Measurements from ENCODE around the gene SGSM1.

The SGSM1 gene

DNA sequence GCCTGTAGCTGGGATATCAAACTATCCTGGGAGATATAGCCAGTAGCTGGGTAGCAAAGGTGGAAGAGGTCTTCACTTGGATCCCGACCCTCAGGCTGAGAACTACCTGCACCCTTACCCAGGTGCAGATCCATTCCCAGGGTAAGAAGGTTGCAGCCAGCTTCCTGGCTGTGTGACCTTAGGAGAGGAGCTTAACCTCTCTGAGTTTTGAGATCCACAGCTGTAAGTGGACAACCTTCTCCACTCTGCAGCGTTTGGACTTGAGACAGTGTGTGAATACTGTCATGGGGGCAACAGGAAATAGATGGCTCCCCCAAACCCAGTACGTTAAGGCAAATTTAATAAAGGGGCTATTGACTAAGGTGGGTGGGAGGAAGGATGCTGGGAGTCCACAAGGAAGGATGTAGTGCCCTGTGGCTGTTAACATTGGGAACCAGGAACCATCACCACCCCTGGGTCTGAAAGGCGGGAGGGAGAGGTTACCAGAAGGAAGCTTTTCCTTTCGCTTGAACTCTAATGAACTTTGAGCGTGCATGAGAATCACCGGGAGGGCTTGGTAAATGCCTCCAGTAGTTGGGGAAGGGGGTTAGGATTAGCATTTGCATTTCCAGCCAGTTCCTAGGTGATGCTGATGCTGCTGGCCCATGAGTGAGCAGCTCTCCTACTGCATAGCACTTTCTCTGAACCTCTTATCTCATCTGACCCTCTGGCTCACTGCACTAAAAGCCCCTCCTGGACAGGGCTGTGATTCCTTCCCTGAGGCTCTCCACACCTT lies 24.4 kb downstream of the SGSM1 start:
- TF ChIP-seq KLF9 (tag by site-specific recombination; IDR thresholded peaks at IDR 0.05; ENCODE audit: low read depth) (no peak), HIC1 (tag by site-specific recombination; IDR thresholded peaks at IDR 0.05) (no peak), ZBTB7A (tag by site-specific recombination; IDR thresholded peaks at IDR 0.05; ENCODE audit: low read depth) (no peak), ZNF768 (tag by site-specific recombination; IDR thresholded peaks at IDR 0.05) (peak; percentile 59; the same call in 1 of the 2 replicates)
- TF ChIP-seq, protein P1, sequence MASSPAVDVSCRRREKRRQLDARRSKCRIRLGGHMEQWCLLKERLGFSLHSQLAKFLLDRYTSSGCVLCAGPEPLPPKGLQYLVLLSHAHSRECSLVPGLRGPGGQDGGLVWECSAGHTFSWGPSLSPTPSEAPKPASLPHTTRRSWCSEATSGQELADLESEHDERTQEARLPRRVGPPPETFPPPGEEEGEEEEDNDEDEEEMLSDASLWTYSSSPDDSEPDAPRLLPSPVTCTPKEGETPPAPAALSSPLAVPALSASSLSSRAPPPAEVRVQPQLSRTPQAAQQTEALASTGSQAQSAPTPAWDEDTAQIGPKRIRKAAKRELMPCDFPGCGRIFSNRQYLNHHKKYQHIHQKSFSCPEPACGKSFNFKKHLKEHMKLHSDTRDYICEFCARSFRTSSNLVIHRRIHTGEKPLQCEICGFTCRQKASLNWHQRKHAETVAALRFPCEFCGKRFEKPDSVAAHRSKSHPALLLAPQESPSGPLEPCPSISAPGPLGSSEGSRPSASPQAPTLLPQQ (tag by site-specific recombination; IDR thresholded peaks at IDR 0.05): no peak
- TF ChIP-seq, protein P2, sequence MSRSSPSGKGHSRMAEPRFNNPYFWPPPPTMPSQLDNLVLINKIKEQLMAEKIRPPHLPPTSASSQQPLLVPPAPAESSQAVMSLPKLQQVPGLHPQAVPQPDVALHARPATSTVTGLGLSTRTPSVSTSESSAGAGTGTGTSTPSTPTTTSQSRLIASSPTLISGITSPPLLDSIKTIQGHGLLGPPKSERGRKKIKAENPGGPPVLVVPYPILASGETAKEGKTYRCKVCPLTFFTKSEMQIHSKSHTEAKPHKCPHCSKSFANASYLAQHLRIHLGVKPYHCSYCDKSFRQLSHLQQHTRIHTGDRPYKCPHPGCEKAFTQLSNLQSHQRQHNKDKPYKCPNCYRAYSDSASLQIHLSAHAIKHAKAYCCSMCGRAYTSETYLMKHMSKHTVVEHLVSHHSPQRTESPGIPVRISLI (tag by site-specific recombination; IDR thresholded peaks at IDR 0.05): no peak
- TF ChIP-seq, protein P3, sequence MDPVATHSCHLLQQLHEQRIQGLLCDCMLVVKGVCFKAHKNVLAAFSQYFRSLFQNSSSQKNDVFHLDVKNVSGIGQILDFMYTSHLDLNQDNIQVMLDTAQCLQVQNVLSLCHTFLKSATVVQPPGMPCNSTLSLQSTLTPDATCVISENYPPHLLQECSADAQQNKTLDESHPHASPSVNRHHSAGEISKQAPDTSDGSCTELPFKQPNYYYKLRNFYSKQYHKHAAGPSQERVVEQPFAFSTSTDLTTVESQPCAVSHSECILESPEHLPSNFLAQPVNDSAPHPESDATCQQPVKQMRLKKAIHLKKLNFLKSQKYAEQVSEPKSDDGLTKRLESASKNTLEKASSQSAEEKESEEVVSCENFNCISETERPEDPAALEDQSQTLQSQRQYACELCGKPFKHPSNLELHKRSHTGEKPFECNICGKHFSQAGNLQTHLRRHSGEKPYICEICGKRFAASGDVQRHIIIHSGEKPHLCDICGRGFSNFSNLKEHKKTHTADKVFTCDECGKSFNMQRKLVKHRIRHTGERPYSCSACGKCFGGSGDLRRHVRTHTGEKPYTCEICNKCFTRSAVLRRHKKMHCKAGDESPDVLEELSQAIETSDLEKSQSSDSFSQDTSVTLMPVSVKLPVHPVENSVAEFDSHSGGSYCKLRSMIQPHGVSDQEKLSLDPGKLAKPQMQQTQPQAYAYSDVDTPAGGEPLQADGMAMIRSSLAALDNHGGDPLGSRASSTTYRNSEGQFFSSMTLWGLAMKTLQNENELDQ (tag by site-specific recombination; IDR thresholded peaks at IDR 0.05; ENCODE audit: low read depth): no peak
- ChIA-PET CTCF (interaction anchor here (1.2 to 2.5 kb wide), 3 partner anchors 20 to 108 kb away, joined by 4 to 11 read pairs (median 8); no protein-coding TSS in a partner anchor), POLR2A (interaction anchor here (0.7 kb wide), 1 partner anchor 9 kb away, joined by 3 read pairs; no protein-coding TSS in a partner anchor)
- H3K9me3 ChIP-seq (ENCODE audit: control insufficient read depth, insufficient read depth, low read depth, low read length): no peaks in the 10 kb centered on the region
- H3K4me3 ChIP-seq (ENCODE audit: low read depth, low read length): no peak overlapping the region
- H3K27ac ChIP-seq (ENCODE audit: extremely low read depth, low read depth, low read length): no peak overlapping the region
- no peaks in the 10 kb centered on the region for H3K4me1 ChIP-seq (ENCODE audit: control insufficient read depth, insufficient read depth, low read length)
- H3K36me3 ChIP-seq (ENCODE audit: control insufficient read depth in 2 of 2, insufficient read depth in 1 of 2, low read length in 2 of 2): no peaks in the 10 kb centered on the region

DNA sequence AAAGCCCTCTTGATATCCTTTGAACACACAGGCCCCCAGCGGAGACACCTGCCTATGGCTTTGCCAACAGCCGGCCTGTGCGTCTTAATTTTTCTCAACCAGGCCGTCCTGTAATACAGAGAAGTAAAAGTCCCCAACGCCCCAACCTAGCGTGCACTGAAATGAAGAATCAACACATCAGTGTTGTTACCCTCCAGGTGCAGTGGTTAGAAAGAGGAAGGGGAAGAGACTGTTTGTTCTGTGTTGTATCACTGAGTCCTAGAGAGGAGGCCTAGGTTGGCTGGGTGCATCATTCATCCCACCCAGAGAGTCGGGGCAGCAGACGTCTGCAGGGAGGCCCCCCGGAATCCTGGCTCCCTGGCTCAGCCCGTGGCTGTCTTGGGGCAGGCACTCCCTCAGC lies 25.7 kb downstream of the SGSM1 start:
- POLR2A ChIA-PET: no interaction called here
- CTCF ChIA-PET: interaction anchor here (0.6 to 1.0 kb wide), 3 partner anchors 15 to 630 kb away, joined by 3 to 4 read pairs (median 3); no protein-coding TSS in a partner anchor
- TF ChIP-seq ZNF223 (tag by site-specific recombination; IDR thresholded peaks at IDR 0.05) (no peak), ZNF146 (tag by site-specific recombination; IDR thresholded peaks at IDR 0.05) (no peak), ZFP41 (tag by site-specific recombination; IDR thresholded peaks at IDR 0.05; ENCODE audit: borderline replicate concordance) (no peak), ZNF521 (tag by site-specific recombination; IDR thresholded peaks at IDR 0.05) (no peak), ZNF155 (tag by site-specific recombination; IDR thresholded peaks at IDR 0.05) (no peak), ZFP69B (tag by site-specific recombination; IDR thresholded peaks at IDR 0.05) (no peak), ZNF510 (tag by site-specific recombination; IDR thresholded peaks at IDR 0.05; ENCODE audit: insufficient replicate concordance) (no peak), ZNF513 (tag by site-specific recombination; IDR thresholded peaks at IDR 0.05) (no peak), ZNF23 (tag by site-specific recombination; IDR thresholded peaks at IDR 0.05; ENCODE audit: borderline replicate concordance) (no peak), ZNF19 (tag by site-specific recombination; IDR thresholded peaks at IDR 0.05; ENCODE audit: low read depth) (no peak)
- TF ChIP-seq, protein P4, sequence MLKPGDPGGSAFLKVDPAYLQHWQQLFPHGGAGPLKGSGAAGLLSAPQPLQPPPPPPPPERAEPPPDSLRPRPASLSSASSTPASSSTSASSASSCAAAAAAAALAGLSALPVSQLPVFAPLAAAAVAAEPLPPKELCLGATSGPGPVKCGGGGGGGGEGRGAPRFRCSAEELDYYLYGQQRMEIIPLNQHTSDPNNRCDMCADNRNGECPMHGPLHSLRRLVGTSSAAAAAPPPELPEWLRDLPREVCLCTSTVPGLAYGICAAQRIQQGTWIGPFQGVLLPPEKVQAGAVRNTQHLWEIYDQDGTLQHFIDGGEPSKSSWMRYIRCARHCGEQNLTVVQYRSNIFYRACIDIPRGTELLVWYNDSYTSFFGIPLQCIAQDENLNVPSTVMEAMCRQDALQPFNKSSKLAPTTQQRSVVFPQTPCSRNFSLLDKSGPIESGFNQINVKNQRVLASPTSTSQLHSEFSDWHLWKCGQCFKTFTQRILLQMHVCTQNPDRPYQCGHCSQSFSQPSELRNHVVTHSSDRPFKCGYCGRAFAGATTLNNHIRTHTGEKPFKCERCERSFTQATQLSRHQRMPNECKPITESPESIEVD (tag by site-specific recombination; IDR thresholded peaks at IDR 0.05): no peak

More for the DNA sequence above, 25.7 kb downstream of the SGSM1 start:
- Histone ChIP-seq H3K4me3 (ENCODE audit: low read depth, low read length) (no peak overlapping the region), H3K27ac (ENCODE audit: extremely low read depth, low read depth, low read length) (no peak overlapping the region), H3K36me3 (ENCODE audit: control insufficient read depth in 2 of 2, insufficient read depth in 1 of 2, low read length in 2 of 2) (no peaks in the 10 kb centered on the region), H3K4me1 (ENCODE audit: control insufficient read depth, insufficient read depth, low read length) (no peaks in the 10 kb centered on the region), H3K9me3 (ENCODE audit: control insufficient read depth, insufficient read depth, low read depth, low read length) (no peaks in the 10 kb centered on the region)
